ENCODE results near the gene AAK1. TPM values are rescaled to one million over a fixed set of nuclear protein-coding genes. Genes with fewer than 3 reads are reported as not detected.

The AAK1 gene
- total RNA-seq, 1 donor from 2014 or later, result 68.2 TPM

DNA sequence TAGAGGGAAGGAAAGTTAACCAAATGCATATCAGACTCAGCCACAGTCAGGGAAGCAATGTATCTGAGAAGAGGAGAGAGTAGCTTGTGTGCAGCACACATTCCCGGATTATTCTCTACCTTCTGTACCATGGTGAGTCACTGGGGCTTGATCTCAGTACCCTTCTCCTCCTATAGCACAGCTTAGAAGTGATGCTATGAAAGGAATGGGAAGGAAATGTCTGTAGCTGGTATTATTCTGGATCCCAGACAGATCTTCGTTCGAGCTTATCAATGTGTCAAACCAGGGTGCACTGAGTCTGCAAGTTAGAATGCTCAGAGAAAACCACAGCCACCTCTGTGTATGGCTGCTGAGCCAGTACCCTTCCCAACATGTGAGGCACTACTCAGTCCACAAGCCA lies 118.3 kb downstream of the AAK1 start:
- peaks cover 4% of the 10 kb centered on the region for H3K36me3 Mint-ChIP-seq (ENCODE audit: unreplicated experiment)
- H3K4me1 Mint-ChIP-seq (ENCODE audit: low read depth, unreplicated experiment), result no peaks in the 10 kb centered on the region
- no peak overlapping the region for H3K27ac Mint-ChIP-seq (ENCODE audit: unreplicated experiment)
- no peak for TF ChIP-seq CTCF (IDR thresholded peaks at IDR 0.05; ENCODE audit: partially characterized antibody, unreplicated experiment)
- H3K9me3 Mint-ChIP-seq (ENCODE audit: unreplicated experiment), result no peaks in the 10 kb centered on the region
- no peaks in the 10 kb centered on the region for H3K27me3 Mint-ChIP-seq (ENCODE audit: unreplicated experiment)
- H3K4me3 Mint-ChIP-seq (ENCODE audit: unreplicated experiment), result no peak overlapping the region
- DNase-seq, result no peak

DNA sequence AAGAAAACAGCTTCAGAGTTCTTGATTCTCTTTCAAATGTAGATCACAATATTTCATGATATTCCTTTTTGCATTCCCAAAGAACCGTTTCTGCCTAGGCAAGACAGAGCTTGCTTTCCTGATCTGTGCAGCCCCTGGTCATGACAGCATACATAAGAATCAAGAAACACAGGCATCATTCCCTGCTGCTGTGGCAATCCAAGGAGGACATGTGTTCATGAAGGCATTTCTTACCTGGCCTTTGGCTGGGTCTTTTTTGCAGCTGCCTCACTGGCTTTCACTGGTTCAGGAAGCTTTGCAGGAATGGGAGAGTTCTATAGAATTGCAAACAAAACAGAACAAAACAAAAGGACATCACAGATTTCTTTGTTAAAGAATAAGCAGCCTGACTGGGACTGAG lies 118.7 kb downstream of the AAK1 start:
- no peaks in the 10 kb centered on the region for H3K27me3 Mint-ChIP-seq (ENCODE audit: unreplicated experiment)
- no peak for TF ChIP-seq CTCF (IDR thresholded peaks at IDR 0.05; ENCODE audit: partially characterized antibody, unreplicated experiment)
- H3K9me3 Mint-ChIP-seq (ENCODE audit: unreplicated experiment), result no peaks in the 10 kb centered on the region
- H3K27ac Mint-ChIP-seq (ENCODE audit: unreplicated experiment), result no peak overlapping the region
- DNase-seq, result no peak
- no peak overlapping the region for H3K4me3 Mint-ChIP-seq (ENCODE audit: unreplicated experiment)
- peaks cover 4% of the 10 kb centered on the region for H3K36me3 Mint-ChIP-seq (ENCODE audit: unreplicated experiment)
- no peaks in the 10 kb centered on the region for H3K4me1 Mint-ChIP-seq (ENCODE audit: low read depth, unreplicated experiment)

GRCh38 chr2:69521747-69522146 lies 121.8 kb downstream of the AAK1 start:
- no peak for TF ChIP-seq CTCF (IDR thresholded peaks at IDR 0.05; ENCODE audit: partially characterized antibody, unreplicated experiment)
- Mint-ChIP-seq H3K4me3 (ENCODE audit: unreplicated experiment) (no peak overlapping the region), H3K9me3 (ENCODE audit: unreplicated experiment) (no peaks in the 10 kb centered on the region), H3K36me3 (ENCODE audit: unreplicated experiment) (peaks cover 4% of the 10 kb centered on the region), H3K4me1 (ENCODE audit: low read depth, unreplicated experiment) (no peaks in the 10 kb centered on the region), H3K27me3 (ENCODE audit: unreplicated experiment) (no peaks in the 10 kb centered on the region), H3K27ac (ENCODE audit: unreplicated experiment) (no peak overlapping the region)
- no peak for DNase-seq

- no peak for TF ChIP-seq CTCF (IDR thresholded peaks at IDR 0.05; ENCODE audit: partially characterized antibody, unreplicated experiment)
- Mint-ChIP-seq H3K36me3 (ENCODE audit: unreplicated experiment) (peaks cover 9% of the 10 kb centered on the region), H3K27ac (ENCODE audit: unreplicated experiment) (peak overlapping the region; percentile 50), H3K4me1 (ENCODE audit: low read depth, unreplicated experiment) (peaks cover 17% of the 10 kb centered on the region), H3K27me3 (ENCODE audit: unreplicated experiment) (peaks cover 5% of the 10 kb centered on the region), H3K9me3 (ENCODE audit: unreplicated experiment) (peaks cover 6% of the 10 kb centered on the region), H3K4me3 (ENCODE audit: unreplicated experiment) (no peak overlapping the region)
- peak; percentile 19 for DNase-seq
Measured at GRCh38 chr2:69518841-69519240, 124.7 kb downstream of the AAK1 start.

DNA sequence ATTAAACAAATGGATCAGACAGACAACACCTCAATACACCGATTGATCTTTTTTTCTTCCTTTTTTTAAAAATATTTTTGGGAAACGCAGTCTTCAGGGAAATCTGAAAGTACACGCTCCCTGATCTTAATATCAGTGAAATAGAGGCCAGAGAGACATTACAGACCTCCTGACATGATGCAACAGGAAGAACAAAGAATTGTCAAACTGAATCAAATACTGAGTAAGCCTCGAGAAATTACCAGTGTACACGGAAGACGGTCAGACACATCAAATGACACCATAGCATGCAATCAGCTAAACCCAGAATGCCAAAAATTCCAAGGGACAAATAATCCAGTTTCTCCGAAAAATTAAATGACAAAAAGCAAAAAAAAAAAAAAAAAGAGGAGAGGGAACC lies 126.1 kb downstream of the AAK1 start:
- Mint-ChIP-seq H3K27me3 (ENCODE audit: unreplicated experiment) (peaks cover 5% of the 10 kb centered on the region), H3K4me3 (ENCODE audit: unreplicated experiment) (no peak overlapping the region), H3K4me1 (ENCODE audit: low read depth, unreplicated experiment) (peaks cover 19% of the 10 kb centered on the region), H3K27ac (ENCODE audit: unreplicated experiment) (no peak overlapping the region), H3K9me3 (ENCODE audit: unreplicated experiment) (peaks cover 6% of the 10 kb centered on the region), H3K36me3 (ENCODE audit: unreplicated experiment) (peaks cover 11% of the 10 kb centered on the region)
- no peak for DNase-seq
- no peak for TF ChIP-seq CTCF (IDR thresholded peaks at IDR 0.05; ENCODE audit: partially characterized antibody, unreplicated experiment)
